NCI-H2196 (cell line): ENCODE results near the gene UBQLN3.

ENCODE experiments used
- DNase-seq: peaks from one replicate; lab custom pipeline; 2025; ENCODE audit not compliant: unreplicated experiment; lab: John Stamatoyannopoulos, UW

The UBQLN3 gene

DNA sequence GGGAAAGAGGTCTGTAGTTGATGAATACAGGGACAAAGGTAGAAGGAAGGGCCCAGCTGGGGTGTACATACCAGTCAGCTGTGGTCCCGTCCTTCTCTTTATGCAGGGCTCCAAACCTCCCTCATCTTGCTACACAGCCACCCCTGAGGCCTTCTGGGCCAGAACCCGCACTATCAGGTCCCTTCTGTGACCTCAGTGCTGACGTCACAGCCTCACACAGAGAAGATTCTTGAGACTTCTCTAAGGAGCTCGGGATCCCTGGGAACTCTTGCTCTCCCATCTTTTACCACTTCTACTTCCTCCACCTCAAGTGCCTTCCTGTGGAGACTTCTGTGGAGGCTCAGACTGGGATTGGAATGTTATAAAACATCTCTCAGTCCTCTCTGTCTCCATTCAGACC lies at the start of gene UBQLN3:
UBQLN3 (minus strand) TSS at position 155 of the 400 bp plus-strand sequence. CDS start 399 bp downstream, outside the sequence.
- no peak for DNase-seq

GRCh38 chr11:5557751-5558150 lies 48.0 kb upstream of the UBQLN3 start:
- DNase-seq, result no peak

DNA sequence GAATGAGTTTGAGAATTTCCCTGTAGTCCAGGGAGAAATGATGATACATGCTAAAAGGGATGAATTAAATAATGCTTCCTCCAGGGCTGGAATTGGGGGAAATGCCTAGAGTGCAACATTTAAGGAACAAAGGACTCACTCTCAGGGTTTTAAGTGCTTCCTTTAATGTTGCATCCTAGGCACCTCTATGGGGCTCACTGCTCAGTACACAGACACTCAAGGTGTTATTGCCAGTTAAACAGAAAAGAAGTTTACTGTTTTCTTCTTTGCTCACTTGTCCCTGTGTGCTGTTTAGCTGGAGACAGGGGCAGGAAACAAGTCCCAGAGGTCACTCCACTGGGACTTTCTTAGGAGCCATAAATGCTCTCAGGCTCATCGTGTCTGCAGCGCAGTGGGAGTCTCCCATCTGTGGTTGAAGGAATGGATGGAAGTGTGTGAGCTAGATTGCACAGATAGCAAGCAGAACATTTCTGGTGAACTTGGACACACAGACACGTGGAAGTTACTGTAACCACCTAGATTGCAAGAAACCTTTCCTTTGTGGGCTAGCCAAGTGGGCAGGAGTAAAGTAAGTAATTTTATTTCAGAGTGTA lies 46.9 kb upstream of the UBQLN3 start:
- DNase-seq, result no peak

DNA sequence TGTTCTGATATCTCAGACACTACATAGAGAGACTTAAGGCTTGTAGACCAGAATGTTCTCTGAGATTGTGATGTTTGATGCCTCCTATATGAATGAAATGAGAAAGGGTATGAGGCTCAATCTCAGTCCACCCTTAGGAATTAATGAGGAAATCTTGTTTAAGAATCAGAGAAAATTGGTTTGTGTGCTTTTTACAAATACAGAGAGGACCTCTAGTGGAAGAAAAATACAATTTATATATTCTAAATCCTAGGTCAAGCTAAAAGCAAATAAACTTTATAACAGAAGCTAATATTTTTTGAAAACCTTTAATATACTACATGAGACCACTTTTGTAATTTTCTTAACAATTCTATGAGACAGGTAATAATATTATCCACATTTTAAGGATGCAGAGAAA lies 43.6 kb upstream of the UBQLN3 start:
- no peak for DNase-seq

- no peak for DNase-seq
These were observed 40.8 kb upstream of the UBQLN3 start for GRCh38 chr11:5550440-5551095.

- DNase-seq, result no peak
These were observed 38.7 kb upstream of the UBQLN3 start, which contains the start of gene OR52H1 for GRCh38 chr11:5548440-5548839. TSS of gene OR52H1 (minus strand) at chr11:5548540. CDS start at chr11:5545505, 3,035 bp downstream.

GRCh38 chr11:5547982-5548381 lies 38.2 kb upstream of the UBQLN3 start:
- DNase-seq, result no peak

- no peak for DNase-seq
These were observed 36.7 kb upstream of the UBQLN3 start for GRCh38 chr11:5546457-5546856.

- DNase-seq, result no peak
These were observed 31.7 kb upstream of the UBQLN3 start for GRCh38 chr11:5541427-5541826.

- no peak for DNase-seq
These were observed 26.7 kb upstream of the UBQLN3 start for GRCh38 chr11:5536482-5536881.

- no peak for DNase-seq
These were observed 24.3 kb upstream of the UBQLN3 start for GRCh38 chr11:5534046-5534445.

GRCh38 chr11:5531053-5531831 lies 21.5 kb upstream of the UBQLN3 start:
- no peak for DNase-seq

DNA sequence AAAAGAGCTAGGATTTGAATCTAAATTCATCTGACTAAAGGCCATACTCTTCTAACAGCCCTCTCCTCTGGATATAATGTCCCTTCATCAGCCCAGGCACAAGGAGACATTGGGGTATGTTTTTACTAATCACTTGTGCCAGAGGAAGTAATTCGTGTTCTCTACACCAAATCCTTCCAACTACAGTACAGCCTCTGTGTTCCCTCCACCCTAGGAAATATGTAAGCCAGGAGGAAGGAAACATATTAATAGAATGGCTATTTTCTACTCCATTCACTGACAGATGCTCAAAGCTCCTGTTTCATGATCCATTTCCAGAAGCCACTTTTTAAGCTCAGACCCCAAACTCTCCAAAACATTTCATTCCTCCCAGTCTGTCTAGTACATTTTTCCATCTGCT lies 18.7 kb upstream of the UBQLN3 start:
- no peak for DNase-seq

DNA sequence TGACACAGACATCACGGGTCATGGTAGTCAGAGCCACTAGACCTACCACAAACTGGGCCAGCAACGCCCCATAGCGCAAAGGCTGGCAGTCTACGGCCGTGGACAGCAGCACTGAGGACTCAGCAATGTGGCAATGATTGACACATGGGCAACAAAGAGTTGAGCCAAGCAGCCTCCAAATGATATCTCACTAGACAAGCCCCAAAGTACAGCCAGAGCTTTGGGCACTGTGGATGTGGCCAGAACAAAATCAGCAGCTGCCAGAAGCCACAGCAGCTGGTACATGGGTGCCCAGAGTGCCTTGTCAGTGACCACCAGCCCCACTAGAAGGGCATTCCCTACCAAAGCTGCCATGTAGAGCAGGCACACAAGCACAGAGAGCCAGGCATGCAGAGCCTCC lies 18.0 kb upstream of the UBQLN3 start:
- no peak for DNase-seq

GRCh38 chr11:5524756-5525155 lies 15.0 kb upstream of the UBQLN3 start:
- no peak for DNase-seq

DNA sequence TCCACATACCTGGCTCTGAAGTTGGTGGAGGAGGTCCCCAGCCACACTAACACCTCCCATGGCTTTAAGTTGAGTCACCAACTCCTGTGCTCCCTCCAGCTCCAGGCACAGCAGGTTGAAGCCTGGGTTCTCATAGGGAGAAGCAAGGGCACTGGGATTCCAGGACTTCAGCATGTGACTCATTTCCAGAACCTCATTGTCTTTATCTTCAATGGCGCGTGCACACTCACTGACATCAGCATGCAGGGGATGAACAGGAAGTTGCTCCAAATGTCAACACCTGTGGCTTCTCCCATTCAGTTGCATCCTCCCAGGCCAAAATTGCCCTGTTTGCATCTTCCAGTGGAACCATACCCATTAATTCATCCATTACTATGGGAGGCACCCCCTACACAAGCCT lies 12.6 kb upstream of the UBQLN3 start:
- DNase-seq, result no peak

GRCh38 chr11:5521540-5521939 lies 11.8 kb upstream of the UBQLN3 start:
- no peak for DNase-seq

DNA sequence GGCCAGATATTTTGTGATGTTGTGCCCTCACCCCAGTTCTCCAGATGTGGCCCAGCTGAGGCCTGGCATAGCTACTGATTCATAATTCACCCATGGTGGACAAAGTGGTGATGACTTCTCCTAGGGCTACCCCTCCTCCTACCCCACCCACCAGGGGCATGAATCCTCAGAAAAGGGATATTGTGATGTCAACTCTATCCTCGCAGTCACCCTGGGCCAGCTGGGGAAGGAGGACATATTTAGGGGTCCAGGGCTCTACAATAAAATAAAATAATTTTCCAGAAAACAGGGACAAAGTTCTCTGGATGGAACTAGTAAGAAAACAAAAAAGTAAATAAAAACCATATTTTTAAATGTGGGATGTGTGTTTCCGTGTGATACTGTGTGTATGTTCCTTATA lies 6.8 kb upstream of the UBQLN3 start, which contains the start of gene UBQLNL:
UBQLNL (minus strand) TSS at position 101 of the 400 bp plus-strand sequence. CDS start 258 bp downstream, outside the sequence.
- no peak for DNase-seq

DNA sequence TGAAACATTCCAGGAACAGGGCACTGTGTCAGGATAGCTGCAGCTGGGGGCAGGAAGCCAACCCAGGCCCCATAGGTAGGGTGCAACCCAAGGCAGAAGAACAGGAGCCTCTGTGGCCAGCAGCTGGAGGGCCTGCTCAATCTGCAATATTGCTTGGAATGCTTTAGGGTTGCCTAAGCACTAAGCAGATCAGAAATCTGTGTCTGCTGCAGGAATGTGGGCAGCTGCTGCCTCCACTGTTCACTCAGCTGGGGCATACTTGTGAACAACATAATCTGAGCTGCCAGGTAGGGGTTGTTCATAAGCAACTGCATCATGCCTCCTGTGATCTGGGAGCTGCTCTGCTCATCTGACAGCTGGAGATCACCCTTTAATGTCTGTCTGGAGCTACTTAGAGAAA lies 5.1 kb upstream of the UBQLN3 start:
- no peak for DNase-seq

DNA sequence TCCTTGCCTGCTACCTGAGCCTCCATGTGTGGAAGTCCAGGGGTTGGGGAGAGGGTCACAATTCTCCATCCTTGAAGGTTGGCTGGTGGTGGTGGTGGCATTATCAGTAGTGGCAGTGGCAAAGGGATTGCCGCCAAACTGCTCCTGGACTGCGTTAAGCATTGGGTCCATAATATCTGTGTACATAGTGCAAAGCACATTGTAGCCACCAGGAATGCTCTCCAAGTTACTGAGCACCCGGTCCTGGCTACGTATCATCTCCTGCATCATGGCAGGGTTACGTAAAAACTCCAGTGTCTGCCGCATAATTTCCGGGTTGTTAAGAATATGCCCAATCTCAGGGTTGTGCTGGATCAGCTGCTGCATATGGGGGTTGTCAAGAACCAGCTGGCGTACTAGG lies 1.2 kb downstream of the UBQLN3 start:
- DNase-seq, result no peak

DNA sequence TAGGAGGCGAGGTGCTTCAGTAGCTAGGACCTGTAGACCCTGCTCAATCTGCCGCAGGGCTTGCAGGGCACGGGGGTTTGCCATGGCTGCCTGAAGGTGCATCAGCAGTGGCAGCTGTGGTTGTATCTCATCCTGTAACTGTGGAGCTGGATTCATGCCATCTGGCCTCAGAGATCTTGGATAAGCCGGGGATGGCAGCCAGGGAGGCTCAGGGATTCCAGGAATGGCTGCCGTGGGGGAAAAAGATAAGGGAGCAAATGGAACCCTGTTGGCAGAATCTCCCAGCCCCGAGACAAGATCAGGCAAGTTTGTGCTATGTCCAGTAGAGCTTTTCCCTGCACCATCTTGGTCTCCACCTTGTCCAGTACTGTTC lies 1.8 kb downstream of the UBQLN3 start:
- DNase-seq, result no peak
